Heart left ventricle (tissue), 13 donors: ENCODE results near the gene LTO1.

Experiments
- POLR2A ChIP-seq, 2 donors: fragments of 450-650 bp; IDR thresholded peaks; one replicate each; pipeline ENCODE4 v1.6.1; 2017; ENCODE audit warnings: antibody characterized with exemption in 2 of 2, mild to moderate bottlenecking in 2 of 2, moderate library complexity in 2 of 2
- TF ChIP-seq, protein P1 (sequence below), 12 donors: fragments of 200-600 bp; sonication (generic) in 4 of 12; IDR thresholded peaks; one replicate each; pipeline versions ENCODE4 v1.5.0 to v1.8.0; 2018 to 2022; ENCODE audit warnings: antibody characterized with exemption in 12 of 12, mild to moderate bottlenecking in 5 of 12
- donor health status: ischemic (EF 13 %, LVEDD 7.1; RV severe dilation, severe dysfunction).
- donor health status: DM: no; HTN: yes; CAD: no.
- donor health status: DM: no; HTN: no; CAD: no.
- donor health status: ischemic (EF 25% LVEDD 6.9; RV normal size, moderate dysfunction).
- donor health status: ischemic (EF 25% LVEDD 5.7; RV mildly dilated, moderate dysfunction).
- donor health status: ischemic (EF 35%, LVEDD 5.7; RV mildly dilated, moderate dysfunction).
- donor health status: nonischemic (EF 11% LVEDD 7.7; RV severe dilation, severe dysfunction).
- donor health status: DM: yes; HTN: yes; CAD: no.
- donor health status: PGD.
- donor health status: ischemic (EF 29% LVEDD 5.4; RV normal size, mild dysfunction).
- donor health status: nonischemic (EF 23%, LVEDD 6.1; RV moderate dilation, normal function).

DNA sequence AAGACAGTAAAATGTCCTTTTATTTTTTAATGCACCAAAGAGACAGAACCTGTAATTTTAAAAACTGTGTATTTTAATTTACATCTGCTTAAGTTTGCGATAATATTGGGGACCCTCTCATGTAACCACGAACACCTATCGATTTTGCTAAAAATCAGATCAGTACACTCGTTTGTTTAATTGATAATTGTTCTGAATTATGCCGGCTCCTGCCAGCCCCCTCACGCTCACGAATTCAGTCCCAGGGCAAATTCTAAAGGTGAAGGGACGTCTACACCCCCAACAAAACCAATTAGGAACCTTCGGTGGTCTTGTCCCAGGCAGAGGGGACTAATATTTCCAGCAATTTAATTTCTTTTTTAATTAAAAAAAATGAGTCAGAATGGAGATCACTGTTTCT lies 35.3 kb downstream of the LTO1 start:
- TF ChIP-seq, protein P1, sequence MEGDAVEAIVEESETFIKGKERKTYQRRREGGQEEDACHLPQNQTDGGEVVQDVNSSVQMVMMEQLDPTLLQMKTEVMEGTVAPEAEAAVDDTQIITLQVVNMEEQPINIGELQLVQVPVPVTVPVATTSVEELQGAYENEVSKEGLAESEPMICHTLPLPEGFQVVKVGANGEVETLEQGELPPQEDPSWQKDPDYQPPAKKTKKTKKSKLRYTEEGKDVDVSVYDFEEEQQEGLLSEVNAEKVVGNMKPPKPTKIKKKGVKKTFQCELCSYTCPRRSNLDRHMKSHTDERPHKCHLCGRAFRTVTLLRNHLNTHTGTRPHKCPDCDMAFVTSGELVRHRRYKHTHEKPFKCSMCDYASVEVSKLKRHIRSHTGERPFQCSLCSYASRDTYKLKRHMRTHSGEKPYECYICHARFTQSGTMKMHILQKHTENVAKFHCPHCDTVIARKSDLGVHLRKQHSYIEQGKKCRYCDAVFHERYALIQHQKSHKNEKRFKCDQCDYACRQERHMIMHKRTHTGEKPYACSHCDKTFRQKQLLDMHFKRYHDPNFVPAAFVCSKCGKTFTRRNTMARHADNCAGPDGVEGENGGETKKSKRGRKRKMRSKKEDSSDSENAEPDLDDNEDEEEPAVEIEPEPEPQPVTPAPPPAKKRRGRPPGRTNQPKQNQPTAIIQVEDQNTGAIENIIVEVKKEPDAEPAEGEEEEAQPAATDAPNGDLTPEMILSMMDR (IDR thresholded peaks at IDR 0.05), result no peak
- TF ChIP-seq POLR2A (IDR thresholded peaks at IDR 0.05), result no peak
